ENCODE data around the gene SLC29A4.
"Not testable (repeated sequence)": the region's sequence is repeated elsewhere in the genome, so short reads cannot be mapped to it uniquely, and the experiment has no call there.

The SLC29A4 gene

GRCh38 chr7:5303591-5304505 lies 21.1 kb downstream of the SLC29A4 start:
- Histone ChIP-seq H4K20me1 (peaks cover 0 to 75% (median 12%) of the 10 kb centered on the region in 11 experiments; a peak in 10 of 22 replicates), H3K4me1 (peaks cover 0 to 1% (median 0%) of the 10 kb centered on the region in 10 experiments; a peak in 2 of 20 replicates), H3K36me3 (peaks cover 19 to 56% (median 26%) of the 10 kb centered on the region in 11 experiments; a peak in 21 of 22 replicates), H3K27ac (no peak overlapping the region), H3K9me3 (replicated peaks in 1 of 11) (no peaks in the 10 kb centered on the region), H3K4me3 (no peak overlapping the region), H3K4me2 (no peak overlapping the region), H3K27me3 (no peaks in the 10 kb centered on the region), H3K9ac (no peak overlapping the region)
- no peak for TF ChIP-seq Cebpa-rat (IDR thresholded peaks at IDR 0.05)

DNA sequence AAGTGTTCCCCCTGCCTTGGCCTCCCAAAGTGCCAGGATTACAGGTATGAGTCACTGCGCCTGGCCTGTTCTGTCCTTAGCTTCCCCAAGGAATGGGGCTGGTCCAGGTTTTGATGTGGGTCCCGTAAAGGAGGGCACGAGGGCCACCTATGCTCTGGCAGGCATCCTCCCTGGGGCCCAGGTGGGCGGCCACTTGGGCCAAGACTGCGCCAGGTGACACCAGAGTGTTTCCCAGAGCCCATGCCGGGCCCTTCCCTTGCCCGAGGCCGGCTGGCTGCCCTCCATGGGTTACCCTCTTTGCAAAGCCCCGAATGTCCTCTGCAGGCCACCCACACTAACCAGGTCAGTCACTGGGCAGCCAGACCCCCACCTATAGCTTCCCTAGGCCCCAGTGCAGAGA lies 22.3 kb downstream of the SLC29A4 start:
- not testable (repeated sequence) for H3K27ac ChIP-seq; H3K9ac ChIP-seq; H3K4me3 ChIP-seq; H3K4me1 ChIP-seq; H3K4me2 ChIP-seq; H3K27me3 ChIP-seq; H3K9me3 ChIP-seq (replicated peaks in 1 of 11)
- peaks cover 0 to 71% (median 9%) of the 10 kb centered on the region in 11 experiments; a peak in 10 of 22 replicates for H4K20me1 ChIP-seq
- H3K36me3 ChIP-seq, result peaks cover 25 to 66% (median 34%) of the 10 kb centered on the region in 11 experiments; a peak in 21 of 22 replicates

DNA sequence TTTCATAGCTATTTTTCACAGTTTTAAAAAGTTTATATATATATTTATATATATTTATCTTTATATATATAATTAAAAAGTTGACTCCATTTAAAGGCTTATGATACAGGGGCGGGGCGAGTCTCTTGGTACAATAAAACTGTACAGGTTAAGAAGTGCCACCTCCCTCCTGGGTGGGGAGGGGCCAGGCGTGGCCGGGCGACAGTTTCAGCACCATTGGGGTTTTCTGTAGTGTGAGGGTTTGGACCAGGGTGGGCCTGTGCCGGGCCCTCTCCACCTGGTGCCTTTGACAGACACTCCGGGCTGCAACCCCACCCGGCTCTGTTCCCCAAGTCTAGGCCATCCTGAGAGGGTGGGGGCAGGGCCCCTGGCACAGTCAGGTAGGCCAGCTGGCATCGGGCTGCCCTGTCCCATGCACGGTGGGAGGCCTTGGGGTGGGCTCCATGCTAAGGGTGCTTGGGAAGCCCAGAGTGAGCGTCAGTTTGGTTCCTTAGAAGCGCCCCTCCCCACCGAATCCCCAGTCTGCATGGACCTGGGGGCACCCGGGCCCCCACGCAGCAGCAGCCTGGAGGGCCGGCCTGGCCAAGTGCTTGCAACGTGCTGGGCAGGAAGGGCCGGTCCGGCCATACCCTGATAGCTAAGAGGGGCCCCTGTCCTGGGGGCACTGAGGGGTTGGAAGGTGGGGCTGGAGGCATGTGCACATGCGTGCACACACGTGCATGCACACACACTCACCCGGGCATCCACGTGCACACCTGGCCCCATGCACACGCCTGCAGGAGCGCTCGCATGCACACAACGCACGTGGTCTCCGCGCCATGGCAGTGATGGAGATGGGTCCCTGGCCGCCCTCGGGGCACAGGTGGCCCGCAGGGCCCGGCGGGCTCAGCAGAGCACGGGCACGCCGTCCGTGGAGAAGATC lies 24.7 kb downstream of the SLC29A4 start:
- peaks cover 37 to 90% (median 56%) of the 10 kb centered on the region in 11 experiments for H3K36me3 ChIP-seq
- not testable (repeated sequence) for H3K4me1 ChIP-seq; H3K4me3 ChIP-seq; H3K9me3 ChIP-seq (replicated peaks in 1 of 11); H3K27ac ChIP-seq; H3K4me2 ChIP-seq; H3K9ac ChIP-seq; H3K27me3 ChIP-seq
- peaks cover 0 to 73% (median 16%) of the 10 kb centered on the region in 11 experiments; a peak in 15 of 22 replicates for H4K20me1 ChIP-seq

GRCh38 chr7:5309146-5309545 lies 26.4 kb downstream of the SLC29A4 start:
- Histone ChIP-seq H3K36me3 (peaks cover 34 to 89% (median 63%) of the 10 kb centered on the region in 11 experiments), H3K9me3 (replicated peaks in 1 of 11) (no peaks in the 10 kb centered on the region), H3K4me1 (no peaks in the 10 kb centered on the region), H3K4me3 (no peak overlapping the region), H3K27me3 (no peaks in the 10 kb centered on the region), H3K27ac (no peak overlapping the region), H3K4me2 (no peak overlapping the region), H4K20me1 (peaks cover 0 to 69% (median 16%) of the 10 kb centered on the region in 11 experiments; a peak in 15 of 22 replicates), H3K9ac (no peak overlapping the region)
- TF ChIP-seq Cebpa-rat (IDR thresholded peaks at IDR 0.05), result no peak

DNA sequence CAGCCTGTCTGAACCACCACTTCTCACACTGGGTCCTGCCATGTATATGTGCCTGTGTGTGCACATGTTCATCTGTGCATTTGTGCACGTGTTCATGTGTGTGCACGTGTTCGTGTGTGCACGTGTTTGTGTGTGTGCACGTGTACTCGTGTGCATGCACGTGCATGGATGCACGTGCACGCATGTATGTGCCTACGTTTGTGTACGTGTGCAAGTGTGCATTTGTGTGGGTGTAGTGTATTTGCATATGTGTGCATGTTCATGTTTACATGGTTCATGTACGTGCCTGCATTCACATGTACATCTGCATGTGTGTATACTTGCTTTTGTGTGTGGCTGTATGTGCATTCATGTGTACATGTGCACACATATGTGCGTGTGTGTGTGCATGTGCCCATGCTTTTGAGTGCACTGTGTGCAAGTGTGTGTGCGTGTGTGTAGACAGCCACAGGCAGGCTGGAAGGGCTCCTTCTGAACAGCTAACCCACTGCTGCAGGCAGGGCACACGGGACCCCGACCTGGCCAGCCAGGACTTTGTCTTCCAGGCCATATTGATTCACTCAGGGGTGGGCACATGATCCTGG lies 28.2 kb downstream of the SLC29A4 start:
- TF ChIP-seq Cebpa-rat (IDR thresholded peaks at IDR 0.05), result no peak
- H3K4me1 ChIP-seq, result no peaks in the 10 kb centered on the region
- H3K27ac ChIP-seq, result no peak overlapping the region
- H4K20me1 ChIP-seq, result peaks cover 0 to 75% (median 16%) of the 10 kb centered on the region in 11 experiments; a peak in 15 of 22 replicates
- no peak overlapping the region for H3K4me2 ChIP-seq
- H3K27me3 ChIP-seq, result no peaks in the 10 kb centered on the region
- no peaks in the 10 kb centered on the region for H3K9me3 ChIP-seq (replicated peaks in 1 of 11)
- no peak overlapping the region for H3K4me3 ChIP-seq
- H3K36me3 ChIP-seq, result peaks cover 45 to 96% (median 78%) of the 10 kb centered on the region in 11 experiments
- H3K9ac ChIP-seq, result no peak overlapping the region

- Histone ChIP-seq H3K36me3 (peaks cover 38 to 99% (median 84%) of the 10 kb centered on the region in 11 experiments), H4K20me1 (peaks cover 0 to 81% (median 14%) of the 10 kb centered on the region in 11 experiments; a peak in 15 of 22 replicates)
- not testable (repeated sequence) for H3K27ac ChIP-seq; H3K4me2 ChIP-seq; H3K4me3 ChIP-seq; H3K4me1 ChIP-seq; H3K9ac ChIP-seq; H3K27me3 ChIP-seq; H3K9me3 ChIP-seq (replicated peaks in 1 of 11)
Measured at GRCh38 chr7:5312276-5313070, 29.7 kb downstream of the SLC29A4 start.

GRCh38 chr7:5313076-5313885 lies 30.5 kb downstream of the SLC29A4 start:
- H3K4me2 ChIP-seq; H3K9me3 ChIP-seq (replicated peaks in 1 of 11): not testable (repeated sequence)

GRCh38 chr7:5314864-5315263 lies 32.1 kb downstream of the SLC29A4 start:
- H3K9ac ChIP-seq, result no peak overlapping the region
- H3K27ac ChIP-seq, result no peak overlapping the region
- TF ChIP-seq Cebpa-rat (IDR thresholded peaks at IDR 0.05), result no peak
- H3K4me3 ChIP-seq, result no peak overlapping the region
- H4K20me1 ChIP-seq, result peaks cover 0 to 62% (median 13%) of the 10 kb centered on the region in 11 experiments; a peak in 14 of 22 replicates
- no peaks in the 10 kb centered on the region for H3K27me3 ChIP-seq
- H3K4me1 ChIP-seq, result no peaks in the 10 kb centered on the region
- no peak overlapping the region for H3K4me2 ChIP-seq
- peaks cover 48 to 99% (median 89%) of the 10 kb centered on the region in 11 experiments for H3K36me3 ChIP-seq
- peaks cover 14 to 25% (median 22%) of the 10 kb centered on the region in 11 experiments for H3K9me3 ChIP-seq (replicated peaks in 1 of 11)

More at GRCh38 chr7:5313076-5313885, 30.5 kb downstream of the SLC29A4 start:
- Histone ChIP-seq H3K36me3 (peaks cover 37 to 99% (median 84%) of the 10 kb centered on the region in 11 experiments), H4K20me1 (peaks cover 0 to 73% (median 13%) of the 10 kb centered on the region in 11 experiments; a peak in 14 of 22 replicates)
- not testable (repeated sequence) for H3K27ac ChIP-seq, H3K9ac ChIP-seq, H3K27me3 ChIP-seq, H3K4me3 ChIP-seq, H3K4me1 ChIP-seq

Measured in BLaER1 treated with 17β-estradiol and CSF1 and Interleukin-3, amounts not matched to agents 10 nM and 100 nM (cell line).